K562 (cell line): ENCODE results near the gene EHD2. TPM values are rescaled to one million over a fixed set of nuclear protein-coding genes. Genes with fewer than 3 reads are reported as not detected.

Experiments
- BDP1 ChIP-seq: IDR thresholded peaks from 3 replicates; pipeline ENCODE4 v1.6.1; 2011; ENCODE audit not compliant: insufficient read length, insufficient read depth
- C11orf30 ChIP-seq: fragments of 450-650 bp; IDR thresholded peaks from 2 replicates; pipeline ENCODE4 v1.6.1; 2016; ENCODE audit warnings: low read depth, mild to moderate bottlenecking
- CREM ChIP-seq: IDR thresholded peaks from 2 replicates; pipeline ENCODE4 v1.6.1; 2014; ENCODE audit warnings: antibody characterized with exemption, low read depth
- CSDE1 ChIP-seq, 2 experiments: fragments of 450-650 bp; IDR thresholded peaks; 2 replicates each; pipeline ENCODE4 v1.6.1; 2016; ENCODE audit warnings: mild to moderate bottlenecking in 1 of 2
- ESRRB ChIP-seq: fragments of 250-450 bp; sonication (Bioruptor Pico); IDR thresholded peaks from 2 replicates; pipeline ENCODE4 v1.5.0; 2020; ENCODE audit warnings: mild to moderate bottlenecking, moderate library complexity, borderline replicate concordance
- HCFC1 ChIP-seq: IDR thresholded peaks from 2 replicates; pipeline ENCODE4 v1.6.1; 2012; ENCODE audit warnings: low read depth, low read length, improper control_type of control experiment
- MIER1 ChIP-seq: fragments of 450-650 bp; IDR thresholded peaks from 2 replicates; pipeline ENCODE4 v1.6.1; 2016; ENCODE audit warnings: antibody characterized with exemption, mild to moderate bottlenecking, low read depth
- NFIX ChIP-seq: fragments of 250-450 bp; sonication (Bioruptor Pico); IDR thresholded peaks from 2 replicates; pipeline ENCODE4 v1.4.0; 2020; ENCODE audit warnings: low read depth, mild to moderate bottlenecking, moderate library complexity
- NRF1 ChIP-seq, 2 experiments: fragments of 450-650 bp; IDR thresholded peaks in 1 of 2; conservative IDR thresholded peaks in 1 of 2; 2 replicates each; pipeline ENCODE4 v1.6.1; 2014; ENCODE audit warnings: mild to moderate bottlenecking in 2 of 2
- RB1 ChIP-seq: fragments of 450-650 bp; IDR thresholded peaks from 2 replicates; pipeline ENCODE4 v1.6.1; 2017; ENCODE audit warnings: low read depth, mild to moderate bottlenecking
- RHOXF2B ChIP-seq: fragments of 250-450 bp; sonication (Bioruptor Pico); conservative IDR thresholded peaks from 2 replicates; pipeline ENCODE4 v1.5.1; 2021
- SLC30A9 ChIP-seq: fragments of 250-450 bp; sonication (Bioruptor Pico); IDR thresholded peaks from 2 replicates; pipeline ENCODE4 v1.8.0; 2022; ENCODE audit warnings: mild to moderate bottlenecking, moderate library complexity
- SMAD4 ChIP-seq: fragments of 250-450 bp; sonication (Bioruptor Pico); conservative IDR thresholded peaks from 2 replicates; pipeline ENCODE4 v1.8.0; 2021; ENCODE audit warnings: inconsistent platforms, mild to moderate bottlenecking, moderate library complexity
- TCF7L2 ChIP-seq: fragments of 150-350 bp; IDR thresholded peaks from 2 replicates; pipeline ENCODE4 v1.6.1; 2016; ENCODE audit warnings: low read depth, mild to moderate bottlenecking, low read length, moderate library complexity
- ZNF175 ChIP-seq: fragments of 200-800 bp; sonication (Bioruptor generic); IDR thresholded peaks from 2 replicates; pipeline ENCODE4 v1.6.1; 2016; ENCODE audit warnings: low read depth, mild to moderate bottlenecking, missing genetic modification characterization, missing compliant biosample characterization
- ZNF830 ChIP-seq: fragments of 250-450 bp; sonication (Bioruptor Pico); IDR thresholded peaks from 2 replicates; pipeline ENCODE4 v1.5.0; 2021; ENCODE audit warnings: mild to moderate bottlenecking
- polyA plus RNA-seq, 8 experiments: library from polyadenylated mRNA; depleted of rRNA in 4 of 8; stranded (reverse) in 5 of 8; unstranded in 3 of 8; fragments of >200 nt; fragmentation: Nextera tagmentation in 2 of 8; fragmentation: Illumina TruSeq in 1 of 8; extraction: Ambion mirVana in 2 of 8; extraction: Trizol in 1 of 8; gene quantifications; 2 replicates each; pipeline versions ENCODE4 v1.2.1 to v1.2.3, GENCODE V29; 2011 to 2014; ENCODE audit warnings: inconsistent platforms in 1 of 8, missing spikeins in 1 of 8
- total RNA-seq, 7 experiments: library from RNA; depleted of rRNA in 6 of 7; stranded (reverse); fragments of >200 nt in 6 of 7; fragmentation: Illumina TruSeq in 2 of 7; extraction: Trizol in 2 of 7; gene quantifications; 2 replicates each; pipeline versions ENCODE4 v1.2.1 to v1.2.3, GENCODE V29; 2011 to 2021; ENCODE audit warnings: low replicate concordance in 1 of 7
- TF ChIP-seq, protein P1 (sequence below), 3 experiments: fragments of 200-800 bp in 1 of 3; sonication (Bioruptor generic) in 1 of 3; sonication (generic) in 1 of 3; formaldehyde crosslinking in 1 of 3; IDR thresholded peaks; 2 replicates each; pipeline versions ENCODE4 v1.6.1 to v1.8.0; 2016 to 2022; ENCODE audit warnings: mild to moderate bottlenecking in 2 of 3, missing compliant biosample characterization in 2 of 3, missing genetic modification characterization in 2 of 3, missing genetic modification reagents in 1 of 3
- TF ChIP-seq, protein P2 (sequence below): fragments of 450-650 bp; formaldehyde crosslinking; conservative IDR thresholded peaks from 2 replicates; pipeline ENCODE4 v1.4.0; 2022; ENCODE audit warnings: mild to moderate bottlenecking, missing genetic modification characterization
- TF ChIP-seq, protein P3 (sequence below): fragments of 450-650 bp; IDR thresholded peaks from 2 replicates; pipeline ENCODE4 v1.6.1; 2014; ENCODE audit warnings: low read depth, mild to moderate bottlenecking, moderate library complexity, borderline replicate concordance
- TF ChIP-seq, protein P4 (sequence below): fragments of 250-450 bp; sonication (Bioruptor Pico); IDR thresholded peaks from 2 replicates; pipeline ENCODE4 v1.8.0; 2021; ENCODE audit warnings: moderate library complexity, mild to moderate bottlenecking, inconsistent platforms
- TF ChIP-seq, protein P5 (sequence below): fragments of 250-450 bp; sonication (Bioruptor Pico); IDR thresholded peaks from 2 replicates; pipeline ENCODE4 v1.8.0; 2021; ENCODE audit warnings: moderate library complexity, mild to moderate bottlenecking, inconsistent platforms

EHD2 gene
- total and polyA plus RNA-seq, 9 of the 15 experiments (the other 6 are each of a cell fraction or from before 2014, with no cell fraction given): 1.7 to 32.2 (median 3.0) TPM

DNA sequence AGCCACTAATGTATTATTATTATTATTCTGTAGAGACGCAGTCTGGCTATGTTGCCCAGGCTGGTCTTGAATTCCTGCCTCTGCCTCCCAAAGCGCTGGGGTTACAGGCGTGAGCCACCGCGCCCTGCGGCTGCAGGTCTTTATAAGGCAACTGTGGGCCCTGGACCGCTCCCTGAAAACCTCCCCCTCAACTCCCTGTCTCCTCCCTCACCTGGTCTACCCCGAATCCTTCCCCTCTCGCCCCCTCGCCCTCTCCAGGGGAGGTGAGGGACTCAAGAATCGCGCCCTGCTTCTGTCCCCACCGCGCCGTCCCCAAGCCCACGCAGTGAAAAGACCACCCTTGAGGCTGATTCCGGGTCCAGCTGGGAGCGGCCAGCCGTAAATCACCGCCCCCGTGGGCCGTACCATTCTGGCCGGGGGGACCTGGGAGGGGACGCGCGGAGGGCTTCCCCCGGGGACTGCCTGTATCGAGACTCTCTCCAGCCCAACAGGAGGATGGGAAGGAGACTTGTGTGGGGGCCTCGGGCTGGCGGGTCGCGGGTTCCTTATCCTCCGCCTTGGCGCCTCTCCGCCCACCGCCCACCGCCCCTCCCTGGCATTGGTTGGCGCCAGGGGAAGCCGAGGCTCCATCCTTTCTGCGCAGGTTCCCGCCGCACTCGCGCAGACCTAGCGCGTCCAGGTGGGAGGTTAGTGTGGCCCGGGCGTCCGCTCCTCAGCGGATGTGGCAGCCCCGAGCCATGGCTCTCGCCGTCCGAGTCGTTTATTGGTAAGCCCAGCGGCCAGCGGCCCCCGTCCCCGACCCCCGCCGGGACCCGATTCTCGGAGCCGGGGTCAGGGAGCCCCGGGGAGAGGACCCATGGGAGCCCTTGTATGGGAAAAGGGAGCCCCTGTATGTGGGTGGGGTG is 65.1 kb downstream of the EHD2 start, which contains the start of gene SELENOW (continued):
- peak; percentile 90 to 92 for TF ChIP-seq NRF1 (conservative IDR thresholded peaks at IDR 0.05 in 1 of 2, IDR thresholded peaks at IDR 0.05 in 1 of 2)
- TF ChIP-seq, protein P1, sequence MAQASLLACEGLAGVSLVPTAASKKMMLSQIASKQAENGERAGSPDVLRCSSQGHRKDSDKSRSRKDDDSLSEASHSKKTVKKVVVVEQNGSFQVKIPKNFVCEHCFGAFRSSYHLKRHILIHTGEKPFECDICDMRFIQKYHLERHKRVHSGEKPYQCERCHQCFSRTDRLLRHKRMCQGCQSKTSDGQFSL (CRISPR knock-in tag; IDR thresholded peaks at IDR 0.05): peak; percentile 71
- TF ChIP-seq, protein P1 (tag; IDR thresholded peaks at IDR 0.05): 0 out of 4 replicates have a peak, but pooled peaks of 1 of the 2 experiments have one; percentile 57
- no peak for TF ChIP-seq SLC30A9 (CRISPR knock-in tag)
- TF ChIP-seq TCF7L2: peak; percentile 89
- TF ChIP-seq, protein P2, sequence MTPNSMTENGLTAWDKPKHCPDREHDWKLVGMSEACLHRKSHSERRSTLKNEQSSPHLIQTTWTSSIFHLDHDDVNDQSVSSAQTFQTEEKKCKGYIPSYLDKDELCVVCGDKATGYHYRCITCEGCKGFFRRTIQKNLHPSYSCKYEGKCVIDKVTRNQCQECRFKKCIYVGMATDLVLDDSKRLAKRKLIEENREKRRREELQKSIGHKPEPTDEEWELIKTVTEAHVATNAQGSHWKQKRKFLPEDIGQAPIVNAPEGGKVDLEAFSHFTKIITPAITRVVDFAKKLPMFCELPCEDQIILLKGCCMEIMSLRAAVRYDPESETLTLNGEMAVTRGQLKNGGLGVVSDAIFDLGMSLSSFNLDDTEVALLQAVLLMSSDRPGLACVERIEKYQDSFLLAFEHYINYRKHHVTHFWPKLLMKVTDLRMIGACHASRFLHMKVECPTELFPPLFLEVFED (CRISPR knock-in tag): peak; percentile 3; the same call in 1 of the 2 replicates
- TF ChIP-seq BDP1: no peak
- no peak for TF ChIP-seq NFIX (CRISPR knock-in tag)
- peak; percentile 87 for TF ChIP-seq RB1
- TF ChIP-seq ESRRB: no peak
- TF ChIP-seq RHOXF2B (CRISPR knock-in tag): no peak
- TF ChIP-seq CREM: peak; percentile 53
- TF ChIP-seq, protein P3, sequence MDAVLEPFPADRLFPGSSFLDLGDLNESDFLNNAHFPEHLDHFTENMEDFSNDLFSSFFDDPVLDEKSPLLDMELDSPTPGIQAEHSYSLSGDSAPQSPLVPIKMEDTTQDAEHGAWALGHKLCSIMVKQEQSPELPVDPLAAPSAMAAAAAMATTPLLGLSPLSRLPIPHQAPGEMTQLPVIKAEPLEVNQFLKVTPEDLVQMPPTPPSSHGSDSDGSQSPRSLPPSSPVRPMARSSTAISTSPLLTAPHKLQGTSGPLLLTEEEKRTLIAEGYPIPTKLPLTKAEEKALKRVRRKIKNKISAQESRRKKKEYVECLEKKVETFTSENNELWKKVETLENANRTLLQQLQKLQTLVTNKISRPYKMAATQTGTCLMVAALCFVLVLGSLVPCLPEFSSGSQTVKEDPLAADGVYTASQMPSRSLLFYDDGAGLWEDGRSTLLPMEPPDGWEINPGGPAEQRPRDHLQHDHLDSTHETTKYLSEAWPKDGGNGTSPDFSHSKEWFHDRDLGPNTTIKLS: 0 out of 2 replicates have a peak, but pooled peaks have one; percentile 45
- TF ChIP-seq SMAD4 (CRISPR knock-in tag): peak; percentile 18; the same call in 1 of the 2 replicates
- TF ChIP-seq, protein P4, sequence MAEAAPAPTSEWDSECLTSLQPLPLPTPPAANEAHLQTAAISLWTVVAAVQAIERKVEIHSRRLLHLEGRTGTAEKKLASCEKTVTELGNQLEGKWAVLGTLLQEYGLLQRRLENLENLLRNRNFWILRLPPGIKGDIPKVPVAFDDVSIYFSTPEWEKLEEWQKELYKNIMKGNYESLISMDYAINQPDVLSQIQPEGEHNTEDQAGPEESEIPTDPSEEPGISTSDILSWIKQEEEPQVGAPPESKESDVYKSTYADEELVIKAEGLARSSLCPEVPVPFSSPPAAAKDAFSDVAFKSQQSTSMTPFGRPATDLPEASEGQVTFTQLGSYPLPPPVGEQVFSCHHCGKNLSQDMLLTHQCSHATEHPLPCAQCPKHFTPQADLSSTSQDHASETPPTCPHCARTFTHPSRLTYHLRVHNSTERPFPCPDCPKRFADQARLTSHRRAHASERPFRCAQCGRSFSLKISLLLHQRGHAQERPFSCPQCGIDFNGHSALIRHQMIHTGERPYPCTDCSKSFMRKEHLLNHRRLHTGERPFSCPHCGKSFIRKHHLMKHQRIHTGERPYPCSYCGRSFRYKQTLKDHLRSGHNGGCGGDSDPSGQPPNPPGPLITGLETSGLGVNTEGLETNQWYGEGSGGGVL (CRISPR knock-in tag): no peak
- no peak for TF ChIP-seq C11orf30
- TF ChIP-seq MIER1: peak; percentile 58; the same call in 1 of the 2 replicates
- no peak for TF ChIP-seq ZNF830
- TF ChIP-seq ZNF175 (CRISPR knock-in tag): no peak
- TF ChIP-seq, protein P5, sequence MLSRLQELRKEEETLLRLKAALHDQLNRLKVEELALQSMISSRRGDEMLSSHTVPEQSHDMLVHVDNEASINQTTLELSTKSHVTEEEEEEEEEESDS (CRISPR knock-in tag): no peak
- no peak for TF ChIP-seq CSDE1 (IDR thresholded peaks at IDR 0.05)
- no peak; the same call in 1 of the 2 replicates for TF ChIP-seq HCFC1
